ENCODE data around the gene C1orf21.

C1orf21 gene

GRCh38 chr1:184555665-184556641 is 169.1 kb downstream of the C1orf21 start:
- DNase-seq (ENCODE audit: low read depth, low spot score) = no peak

- no peak for DNase-seq (ENCODE audit: low read depth, low spot score)
Observed at GRCh38 chr1:184556665-184557064, 169.8 kb downstream of the C1orf21 start.

DNA sequence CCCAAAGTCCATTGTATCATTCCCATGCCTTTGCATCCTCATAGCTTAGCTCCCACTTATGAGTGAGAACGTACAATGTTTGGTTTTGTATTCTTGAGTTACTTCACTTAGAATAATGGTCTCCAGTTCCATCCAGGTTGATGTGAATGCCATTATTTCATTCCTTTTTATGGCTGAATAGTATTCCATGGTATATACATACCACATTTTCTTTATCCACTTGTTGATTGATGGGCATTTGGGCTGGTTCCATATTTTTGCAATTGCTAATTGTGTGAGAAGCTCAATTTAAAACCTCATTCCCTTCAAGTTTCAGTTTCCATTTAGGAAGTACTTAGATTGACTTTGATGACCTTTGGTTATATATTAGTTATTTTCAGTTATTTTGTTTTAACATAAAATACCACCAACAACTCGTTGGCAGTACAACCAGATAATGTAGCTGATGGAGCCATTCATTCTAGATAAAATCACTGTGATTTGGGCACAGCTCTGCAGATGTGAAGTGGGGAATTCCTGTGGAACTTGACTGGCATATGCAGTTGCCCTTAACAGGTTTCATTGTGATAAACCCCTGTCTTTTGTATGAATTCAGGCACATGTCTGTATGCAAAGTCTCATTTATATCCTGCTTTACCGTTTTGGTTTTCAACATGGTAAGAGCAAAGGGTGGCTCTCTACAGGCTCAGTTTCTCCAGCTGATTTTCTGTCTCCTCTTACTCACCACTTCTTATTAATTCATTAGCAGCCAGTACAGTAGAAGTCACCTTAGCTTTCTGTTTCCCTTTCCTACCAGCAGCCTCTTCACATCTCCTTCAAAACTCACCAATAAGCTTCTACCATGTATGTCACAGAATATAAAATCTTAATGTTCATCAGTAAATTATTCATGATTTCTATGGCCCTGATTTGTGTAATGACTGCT is 170.9 kb downstream of the C1orf21 start:
- no peak for DNase-seq (ENCODE audit: low read depth, low spot score)

DNA sequence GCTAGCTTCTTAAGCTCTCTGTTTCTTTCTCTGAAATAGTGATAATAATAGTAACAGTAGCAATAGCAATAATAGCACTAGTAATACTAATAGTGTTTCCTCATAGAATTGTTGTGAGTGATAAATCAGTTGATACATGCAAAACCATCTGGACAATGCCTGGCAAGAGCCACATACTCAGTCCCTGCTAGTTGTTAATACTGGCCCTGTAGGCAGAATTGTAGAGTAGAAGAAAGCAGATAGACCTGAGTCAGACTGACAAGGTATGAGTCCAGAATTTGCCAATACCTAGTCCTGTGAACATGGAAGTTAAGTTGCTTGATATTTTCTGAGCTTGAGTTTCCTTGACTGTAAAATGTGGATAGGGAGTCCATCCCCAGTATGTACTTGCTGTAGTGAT is 171.9 kb downstream of the C1orf21 start:
- DNase-seq (ENCODE audit: low read depth, low spot score) = no peak

DNA sequence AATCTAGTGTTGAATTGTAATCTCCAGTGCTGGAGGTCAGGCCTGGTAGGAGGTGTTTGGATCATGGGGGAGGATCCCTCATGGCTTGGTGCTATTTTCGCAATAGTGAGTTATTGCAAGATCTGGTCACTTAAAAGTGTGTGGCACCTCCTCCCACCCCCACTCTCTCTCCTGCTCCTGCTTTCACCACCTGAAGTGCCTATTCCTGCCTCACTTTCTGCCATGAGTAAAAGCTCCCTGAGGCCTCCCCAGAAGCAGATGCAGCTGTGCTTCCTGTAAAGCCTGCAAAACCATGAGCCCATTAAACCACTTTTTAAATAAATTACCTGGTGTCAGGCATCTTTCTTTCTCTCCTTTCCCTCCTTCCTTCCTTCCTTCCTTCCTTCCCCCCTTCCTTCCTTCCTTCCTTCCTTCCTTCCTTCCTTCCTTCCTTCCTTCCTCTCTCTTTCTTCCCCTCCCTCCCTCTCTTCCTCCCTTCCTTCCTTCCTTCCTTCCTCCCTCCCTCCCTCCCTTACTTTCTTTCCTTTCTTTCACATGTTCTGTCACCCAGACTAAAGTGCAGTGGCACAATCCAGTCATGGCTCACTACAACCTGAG is 172.4 kb downstream of the C1orf21 start:
- DNase-seq (ENCODE audit: low read depth, low spot score) = no peak

DNA sequence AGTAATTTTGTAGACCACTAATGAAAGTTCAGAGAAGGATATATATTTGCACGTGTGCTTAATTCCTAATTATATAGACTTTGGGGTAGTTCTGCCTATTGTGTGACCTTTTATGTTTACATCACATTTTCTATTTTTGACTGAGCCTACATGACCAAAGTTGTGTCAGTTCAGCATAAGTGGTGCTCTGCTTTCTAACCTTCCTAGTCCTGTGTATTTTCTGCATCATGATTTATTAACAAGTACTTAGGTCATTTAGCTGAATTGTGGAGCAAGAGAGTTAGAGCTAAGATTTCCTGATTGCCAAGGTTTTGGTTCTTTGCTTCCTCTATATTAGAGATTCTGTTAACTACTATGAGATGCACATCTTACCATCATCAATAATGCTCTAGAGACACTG is 176.0 kb downstream of the C1orf21 start:
- no peak for DNase-seq (ENCODE audit: low read depth, low spot score)

DNA sequence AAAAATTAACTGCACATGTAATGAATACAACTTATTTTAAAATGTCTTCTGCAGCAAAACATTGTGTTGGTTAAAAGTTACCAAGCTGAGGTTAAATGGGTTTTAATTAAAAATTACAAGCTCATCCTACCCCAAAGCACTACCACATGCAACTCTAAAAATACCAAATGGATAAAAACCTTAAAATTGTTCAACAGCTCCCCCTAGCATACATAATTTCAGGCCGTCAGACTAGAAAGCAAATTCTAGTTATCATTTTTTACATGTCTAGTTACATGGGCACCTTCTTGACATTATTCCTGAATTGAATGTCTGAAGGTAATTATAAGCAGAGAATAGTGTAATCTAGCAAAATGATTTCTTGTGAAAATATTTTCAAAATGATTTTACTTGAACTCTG is 176.5 kb downstream of the C1orf21 start:
- no peak for DNase-seq (ENCODE audit: low read depth, low spot score)

GRCh38 chr1:184567009-184567408 is 180.2 kb downstream of the C1orf21 start:
- no peak for DNase-seq (ENCODE audit: low read depth, low spot score)

DNA sequence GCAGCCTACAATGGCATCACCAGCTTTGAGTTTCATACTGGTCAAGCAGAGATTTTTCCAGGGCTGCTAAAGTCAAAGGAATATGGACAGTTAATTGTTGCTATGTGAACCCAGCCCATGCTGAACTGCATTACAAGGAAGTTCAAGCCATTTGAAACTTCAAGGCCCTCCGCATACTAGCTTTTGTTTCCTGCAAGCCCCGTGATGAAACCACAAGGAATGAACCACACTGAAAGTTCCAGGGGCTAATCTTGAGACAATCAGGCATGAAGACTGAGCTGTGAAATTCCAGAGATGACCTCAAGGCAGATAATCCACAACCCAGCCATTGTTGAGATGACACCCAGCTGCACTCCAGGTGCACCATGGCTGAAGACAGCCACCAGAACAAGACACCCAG is 180.8 kb downstream of the C1orf21 start:
- DNase-seq (ENCODE audit: low read depth, low spot score) = no peak

GRCh38 chr1:184568148-184568547 is 181.3 kb downstream of the C1orf21 start:
- DNase-seq (ENCODE audit: low read depth, low spot score) = no peak

DNA sequence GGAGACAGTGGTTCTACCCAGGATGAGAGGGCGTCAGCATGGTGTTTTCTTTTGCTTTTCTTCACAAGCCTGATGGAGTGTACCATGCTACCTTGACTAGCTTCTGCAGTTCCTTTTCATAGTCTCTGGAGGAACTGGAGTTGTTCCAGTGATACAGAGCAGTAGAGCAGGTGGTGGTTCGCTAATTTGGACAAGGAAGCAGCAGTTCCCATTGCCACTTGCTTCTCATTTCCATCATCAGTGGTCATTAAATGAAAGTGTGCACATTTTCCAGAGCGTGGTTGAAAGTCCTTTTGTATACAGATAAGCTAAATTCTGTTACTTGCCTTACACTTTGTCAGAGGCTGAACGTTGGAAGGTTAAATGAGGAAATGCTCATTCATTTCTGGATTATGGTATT is 182.3 kb downstream of the C1orf21 start:
- DNase-seq (ENCODE audit: low read depth, low spot score) = no peak

- no peak for DNase-seq (ENCODE audit: low read depth, low spot score)
Observed at GRCh38 chr1:184574588-184574987, 187.8 kb downstream of the C1orf21 start.

DNA sequence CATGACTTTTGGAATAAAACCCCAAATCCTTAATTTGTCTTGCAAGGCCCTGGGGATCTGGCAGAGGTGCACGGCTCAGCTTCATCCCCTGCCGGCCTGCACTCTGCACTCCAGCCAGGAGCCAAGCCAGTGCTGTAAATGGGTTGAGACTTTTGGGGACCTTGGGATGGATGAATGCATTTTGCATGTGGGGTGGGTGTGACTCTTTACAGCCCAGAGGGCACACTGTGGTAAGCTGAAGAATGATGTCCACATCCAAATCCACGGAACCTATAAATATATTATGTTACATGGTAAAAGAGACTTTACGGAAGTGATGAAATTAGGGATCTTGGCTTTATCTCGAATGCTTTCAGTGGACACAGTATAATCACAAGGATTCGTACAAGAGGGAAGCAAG is 190.0 kb downstream of the C1orf21 start:
- no peak for DNase-seq (ENCODE audit: low read depth, low spot score)

- DNase-seq (ENCODE audit: low read depth, low spot score) = no peak
Observed at GRCh38 chr1:184577319-184577718, 190.5 kb downstream of the C1orf21 start.

- DNase-seq (ENCODE audit: low read depth, low spot score) = no peak
Observed at GRCh38 chr1:184582411-184582810, 195.6 kb downstream of the C1orf21 start.

GRCh38 chr1:184583849-184584248 is 197.0 kb downstream of the C1orf21 start:
- no peak for DNase-seq (ENCODE audit: low read depth, low spot score)

- DNase-seq (ENCODE audit: low read depth, low spot score) = no peak
Observed at GRCh38 chr1:184588701-184589100, 201.9 kb downstream of the C1orf21 start.

DNA sequence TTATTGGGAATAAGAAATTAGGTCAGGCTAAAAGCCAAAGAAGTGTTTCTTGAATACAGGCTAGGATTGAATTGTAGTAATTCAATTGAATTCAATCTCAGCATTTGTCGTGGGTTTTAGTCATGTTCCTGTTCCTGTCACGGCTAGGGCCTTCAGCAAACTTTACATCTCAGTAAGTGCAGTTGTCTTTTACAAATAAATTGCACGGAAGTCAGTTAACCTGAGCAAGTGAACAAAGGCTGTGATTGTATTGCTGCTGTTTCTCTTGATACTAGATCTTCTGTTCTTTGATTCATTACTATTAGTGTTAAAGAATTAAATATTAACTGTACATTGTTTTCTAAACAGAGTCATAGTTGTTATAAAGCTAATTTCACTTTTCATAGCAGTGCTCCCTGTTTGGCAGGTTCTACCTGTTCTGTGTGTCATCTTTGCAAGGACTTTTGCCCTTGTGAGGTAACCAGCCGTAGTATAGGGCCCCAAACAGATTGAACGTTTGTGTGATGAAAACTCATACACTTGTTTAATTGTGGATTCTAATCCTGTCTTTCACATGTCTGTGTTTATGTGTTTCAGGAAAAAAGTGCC is 203.4 kb downstream of the C1orf21 start:
- no peak for DNase-seq (ENCODE audit: low read depth, low spot score)

GRCh38 chr1:184593597-184593996 is 206.8 kb downstream of the C1orf21 start:
- no peak for DNase-seq (ENCODE audit: low read depth, low spot score)

- DNase-seq (ENCODE audit: low read depth, low spot score) = no peak
Observed at GRCh38 chr1:184595596-184595995, 208.8 kb downstream of the C1orf21 start.

DNA sequence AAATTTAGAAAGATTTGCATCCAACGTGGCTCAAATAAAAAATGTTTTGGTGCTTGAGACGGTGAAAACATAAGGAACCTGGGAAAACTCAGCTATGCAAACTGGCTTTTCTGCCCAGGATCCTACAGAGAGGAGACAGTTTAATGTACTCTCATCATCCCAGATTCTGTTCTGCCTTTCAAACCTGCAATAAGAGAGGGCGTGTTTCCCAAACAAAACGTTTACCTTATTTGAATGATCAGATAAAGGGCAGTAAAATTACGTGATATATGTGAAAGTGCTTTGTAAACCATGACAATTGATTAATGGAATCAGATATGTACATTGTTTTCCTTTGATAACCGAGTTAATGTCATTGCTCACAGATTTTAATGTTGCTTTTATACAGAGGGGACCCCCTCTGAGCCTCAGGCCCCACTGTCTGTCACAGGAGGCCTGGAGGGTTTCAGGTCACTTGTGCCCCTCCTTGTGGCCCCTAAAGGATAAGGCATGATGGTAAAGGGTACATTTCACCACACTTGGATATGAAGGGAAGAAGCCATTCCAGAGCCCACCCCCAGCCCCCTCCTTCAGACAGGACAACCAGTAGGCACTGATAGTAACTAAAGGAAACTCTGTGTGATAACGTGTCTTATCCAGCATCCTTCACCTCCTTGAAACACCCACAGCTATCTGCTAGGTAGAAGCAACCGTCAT is 210.3 kb downstream of the C1orf21 start:
- no peak for DNase-seq (ENCODE audit: low read depth, low spot score)
